GM12892 (cell line): ENCODE results near the gene HSH2D.

Source experiments
- DNase-seq: peaks from one replicate; pipeline ENCODE4 v3.0.0; 2011; ENCODE audit not compliant: insufficient read length
- FAIRE-seq: peaks from 2 replicates; lab custom pipeline; 2011; peaks lifted over from hg19 to GRCh38; lab: Jason Lieb, UNC
- POLR2A ChIP-seq: IDR thresholded peaks from 2 replicates; pipeline ENCODE4 v1.6.1; 2011; ENCODE audit warnings: low read depth, low read length, control low read depth
- POLR2AphosphoS5 ChIP-seq: IDR thresholded peaks from 2 replicates; pipeline ENCODE4 v1.6.1; 2011; ENCODE audit warnings: low read depth, low read length, control low read depth
- TAF1 ChIP-seq: IDR thresholded peaks from 2 replicates; pipeline ENCODE4 v1.6.1; 2011; ENCODE audit warnings: low read depth, mild to moderate bottlenecking, control low read depth, low read length, borderline replicate concordance

HSH2D gene

DNA sequence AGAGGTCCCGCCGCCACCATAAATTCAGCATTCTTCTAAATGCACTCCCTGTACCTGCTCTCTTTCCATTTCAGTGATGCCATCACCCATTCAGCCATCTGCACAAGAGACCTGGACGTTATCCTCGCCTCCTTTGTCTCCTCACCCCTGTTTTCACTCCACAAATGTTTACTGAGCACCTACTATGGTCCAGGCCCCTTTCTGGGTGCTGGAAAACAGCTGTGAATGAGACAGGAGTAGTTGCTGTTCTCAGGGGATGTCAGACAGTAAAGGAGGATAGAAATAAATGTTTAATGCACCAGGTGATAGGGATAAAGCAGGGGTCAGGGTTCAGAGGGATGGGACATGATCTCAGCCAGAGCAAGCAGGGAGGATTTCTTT, 57.5 kb downstream of the HSH2D start:
- DNase-seq (no peak), FAIRE-seq (no peak)
- no peak for TF ChIP-seq POLR2AphosphoS5
- TF ChIP-seq TAF1, result no peak
- TF ChIP-seq POLR2A, result no peak

GRCh38 chr19:16202320-16203255, 59.1 kb downstream of the HSH2D start:
- FAIRE-seq (peak; percentile 24), DNase-seq (peak; percentile 13)
- no peak for TF ChIP-seq TAF1
- TF ChIP-seq POLR2A, result no peak
- TF ChIP-seq POLR2AphosphoS5, result no peak

GRCh38 chr19:16203256-16204004, 59.9 kb downstream of the HSH2D start:
- no peak for FAIRE-seq
- TF ChIP-seq POLR2A (no peak), TAF1 (no peak), POLR2AphosphoS5 (no peak)
- peak; percentile 5 for DNase-seq

GRCh38 chr19:16204005-16204294, 60.5 kb downstream of the HSH2D start:
- DNase-seq (peak; percentile 3), FAIRE-seq (no peak)
- no peak for TF ChIP-seq POLR2A
- no peak for TF ChIP-seq POLR2AphosphoS5
- no peak for TF ChIP-seq TAF1

- TF ChIP-seq POLR2AphosphoS5, result no peak
- no peak; the same call in 1 of the 2 replicates for TF ChIP-seq POLR2A
- TF ChIP-seq TAF1, result no peak
- no peak for DNase-seq
- FAIRE-seq, result no peak
These were observed 61.9 kb downstream of the HSH2D start for GRCh38 chr19:16205205-16206045.

GRCh38 chr19:16206046-16206605, 62.6 kb downstream of the HSH2D start:
- DNase-seq (peak; percentile 3), FAIRE-seq (no peak)
- TF ChIP-seq TAF1 (no peak), POLR2AphosphoS5 (no peak), POLR2A (no peak)

GRCh38 chr19:16206637-16207036, 63.2 kb downstream of the HSH2D start:
- FAIRE-seq, result no peak
- no peak for DNase-seq
- TF ChIP-seq POLR2A (no peak), TAF1 (no peak), POLR2AphosphoS5 (no peak)

- FAIRE-seq (no peak), DNase-seq (no peak)
- TF ChIP-seq POLR2A (no peak), TAF1 (no peak), POLR2AphosphoS5 (no peak)
These were observed 63.6 kb downstream of the HSH2D start for GRCh38 chr19:16207063-16207462.

GRCh38 chr19:16207490-16208025, 64.1 kb downstream of the HSH2D start:
- DNase-seq (no peak), FAIRE-seq (no peak)
- TF ChIP-seq POLR2AphosphoS5 (no peak), POLR2A (no peak), TAF1 (no peak)
